ENCODE measurements around the gene SELENOO.

The SELENOO gene

DNA sequence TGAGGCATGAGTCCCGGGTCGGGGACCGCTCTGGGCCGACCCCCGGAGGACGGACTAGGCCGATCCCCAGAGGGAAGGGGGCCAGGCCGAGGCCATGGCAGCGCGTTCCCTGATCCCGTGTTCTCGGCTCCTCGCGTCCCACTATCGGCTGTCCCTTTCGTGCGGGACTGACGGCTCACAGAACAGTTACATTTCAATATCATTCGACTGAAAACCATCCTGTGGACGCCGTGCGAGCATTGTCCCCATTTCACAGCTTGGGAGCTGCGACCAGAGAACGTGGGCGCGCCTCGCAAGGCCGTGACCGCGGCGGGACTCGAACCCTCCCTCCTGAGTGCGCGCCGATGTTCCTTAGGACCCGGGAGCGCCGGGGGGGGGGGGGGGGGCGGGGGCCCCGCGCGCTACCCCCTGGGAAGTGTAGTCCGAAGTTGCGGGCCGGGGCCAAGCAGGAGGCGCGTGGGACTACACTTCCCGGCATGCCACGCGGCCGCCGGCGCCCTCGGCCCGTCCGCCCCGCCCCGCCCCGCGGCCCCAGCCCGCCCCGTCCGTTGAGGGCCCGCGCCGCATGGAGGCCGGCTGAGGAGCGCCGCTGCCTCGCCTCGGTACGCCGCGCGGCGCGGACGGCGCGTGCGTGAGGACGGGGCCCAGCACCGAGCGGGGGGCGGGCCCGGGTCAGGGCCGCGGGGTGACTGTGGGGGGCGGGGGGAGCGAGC, 15.3 kb upstream of the SELENOO start, which contains the start of gene TRABD:
Gene TRABD, plus strand, starts transcription at position 539 of the 713 bp plus-strand sequence. CDS start 7,148 bp downstream, outside the sequence.
- peak; percentile 96 for DNase-seq

DNA sequence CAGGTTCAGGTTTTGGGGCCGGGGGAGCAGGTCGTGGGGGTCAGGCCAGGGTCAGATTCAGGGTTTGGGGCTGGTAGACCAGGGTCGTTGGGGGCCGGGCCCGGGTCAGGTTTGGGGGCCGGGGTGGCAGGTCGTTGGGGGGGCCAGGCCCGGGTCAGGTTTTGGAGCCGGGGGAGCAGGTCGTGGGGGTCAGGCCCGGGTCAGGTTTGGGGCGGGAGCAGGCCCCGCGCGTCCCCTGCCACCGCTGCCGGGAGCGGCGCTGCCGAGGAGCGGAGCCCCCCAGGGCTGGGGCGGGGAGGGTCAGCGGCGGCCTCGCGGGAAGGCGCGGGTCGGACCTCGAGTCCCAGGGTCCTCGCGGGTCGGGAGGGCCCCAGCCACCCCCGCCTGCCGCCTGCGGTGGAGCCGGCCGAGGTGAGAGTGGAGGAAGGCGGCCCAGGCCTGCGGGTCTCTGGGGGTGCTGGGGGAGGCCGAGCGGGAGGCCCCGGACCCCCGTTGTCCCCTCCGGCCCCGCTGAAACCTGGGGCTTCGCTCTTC, 14.6 kb upstream of the SELENOO start:
- DNase-seq, result peak; percentile 42

- DNase-seq, result peak; percentile 39
Measured at GRCh38 chr22:50186761-50187523, 13.9 kb upstream of the SELENOO start.

DNA sequence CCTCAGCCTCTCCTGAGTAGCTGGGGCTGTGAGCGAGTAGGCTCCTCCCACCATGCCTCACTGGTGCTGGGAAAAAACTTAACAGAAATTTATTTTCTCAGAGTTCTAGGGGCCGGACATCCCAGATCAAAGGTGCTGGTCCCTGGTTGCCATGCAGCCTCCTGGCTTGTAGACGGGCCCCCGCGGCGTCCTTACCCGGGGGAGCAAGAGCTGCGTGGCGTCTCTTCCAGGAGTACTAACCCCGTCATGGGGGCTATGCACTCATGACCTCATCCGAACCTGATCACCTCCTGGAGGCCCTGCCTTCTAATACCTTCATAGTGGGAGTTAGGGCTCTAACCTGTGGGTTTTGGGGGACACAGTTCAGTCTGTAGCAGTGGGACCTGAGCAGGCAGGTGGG, 12.5 kb upstream of the SELENOO start:
- DNase-seq, result no peak

GRCh38 chr22:50189184-50189848, 11.5 kb upstream of the SELENOO start:
- peak; percentile 51 for DNase-seq

DNA sequence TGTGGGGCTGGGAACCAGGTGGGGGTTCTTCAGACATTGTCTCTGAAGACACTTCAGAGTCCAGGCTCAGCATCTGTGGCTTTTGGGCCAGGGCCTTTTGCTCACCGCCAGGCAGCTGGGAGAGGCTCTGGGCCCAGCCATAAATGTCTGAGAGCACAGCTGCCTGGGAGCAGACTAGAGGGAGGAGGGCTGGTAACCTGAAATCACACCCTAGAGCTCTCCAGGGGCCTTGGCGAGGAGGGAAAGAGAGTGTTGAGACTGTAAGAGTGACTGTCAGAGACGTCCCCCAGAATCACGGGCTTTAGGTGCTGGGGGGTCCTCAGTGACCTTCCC, 11.0 kb upstream of the SELENOO start:
- peak; percentile 79 for DNase-seq

GRCh38 chr22:50190182-50190940, 10.4 kb upstream of the SELENOO start:
- DNase-seq, result peak; percentile 87

DNA sequence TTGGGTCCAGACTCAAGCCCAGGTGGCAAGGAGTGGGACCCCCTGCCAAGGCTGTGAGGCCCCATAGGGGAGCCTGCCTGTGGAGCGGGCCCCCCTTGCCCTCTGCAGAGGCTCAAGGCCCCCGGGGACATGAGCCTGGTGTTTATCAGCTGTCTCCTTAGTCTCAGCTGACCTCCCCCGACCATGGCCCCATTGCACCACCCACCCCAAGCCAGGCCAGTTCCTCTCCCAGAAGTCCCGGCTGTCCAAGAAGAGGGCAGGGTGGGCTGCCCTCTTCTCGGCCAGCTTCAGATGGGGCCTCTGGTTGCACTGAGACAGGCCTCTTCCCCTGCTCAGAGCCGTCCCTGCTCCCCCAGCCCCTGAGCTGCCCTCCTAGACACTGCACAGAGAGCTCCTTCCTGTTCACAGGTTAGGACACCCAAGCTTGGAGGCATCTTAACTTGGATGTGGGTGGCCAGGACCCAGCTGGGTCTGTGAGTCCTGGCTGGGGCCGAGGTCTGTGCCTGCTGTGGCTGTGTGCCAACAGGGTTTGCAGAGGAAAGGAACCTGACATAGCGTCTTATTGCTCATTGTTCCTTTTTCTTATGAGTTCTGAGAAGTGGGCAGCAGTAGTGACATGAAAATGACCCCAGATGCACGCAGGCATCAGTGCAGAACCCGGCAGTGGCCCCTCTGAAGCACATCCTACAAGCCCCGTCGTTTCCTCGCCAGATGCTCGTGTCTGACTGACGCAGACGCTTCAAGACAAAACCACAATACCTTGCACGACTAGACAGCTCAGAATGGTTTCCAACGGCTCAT, 9.7 kb upstream of the SELENOO start:
- peak; percentile 68 for DNase-seq

DNA sequence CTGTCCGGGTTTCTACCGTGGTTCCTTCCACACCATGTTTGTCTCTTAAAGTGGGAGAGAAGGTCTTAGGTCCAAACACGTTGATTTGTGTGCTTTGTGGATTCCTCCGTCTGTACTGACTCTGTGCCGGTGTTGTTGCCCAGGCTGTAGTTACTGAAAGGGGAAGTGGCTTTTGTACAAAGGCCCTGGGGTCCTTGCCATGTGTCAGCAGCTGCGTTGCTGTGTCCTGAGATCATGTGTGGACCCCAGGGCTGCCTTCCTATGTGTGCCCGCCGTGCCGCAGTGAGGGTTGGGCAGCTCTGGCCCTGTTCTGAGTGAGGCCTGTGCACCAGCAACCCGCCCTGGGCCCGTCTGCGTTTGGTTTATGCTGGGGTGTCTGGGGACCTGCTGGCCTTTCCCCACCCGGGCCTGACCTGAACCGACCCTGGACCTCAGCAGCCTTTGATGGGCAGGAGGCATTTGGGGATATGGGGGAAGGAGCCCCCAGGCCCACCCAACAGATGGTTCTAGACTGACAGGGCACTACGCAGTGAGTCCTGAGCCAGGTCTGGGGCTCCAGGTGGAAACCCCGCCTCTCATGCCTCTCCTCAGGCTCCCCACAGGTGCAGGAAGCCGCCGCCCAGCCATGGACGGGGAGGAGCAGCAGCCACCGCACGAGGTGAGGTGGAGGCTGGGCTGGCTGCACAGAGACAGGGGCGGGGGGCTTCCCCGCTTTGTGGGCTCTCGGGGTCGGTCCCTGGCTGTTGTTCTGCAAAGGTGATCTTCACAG, 8.2 kb upstream of the SELENOO start:
- DNase-seq, result no peak

DNA sequence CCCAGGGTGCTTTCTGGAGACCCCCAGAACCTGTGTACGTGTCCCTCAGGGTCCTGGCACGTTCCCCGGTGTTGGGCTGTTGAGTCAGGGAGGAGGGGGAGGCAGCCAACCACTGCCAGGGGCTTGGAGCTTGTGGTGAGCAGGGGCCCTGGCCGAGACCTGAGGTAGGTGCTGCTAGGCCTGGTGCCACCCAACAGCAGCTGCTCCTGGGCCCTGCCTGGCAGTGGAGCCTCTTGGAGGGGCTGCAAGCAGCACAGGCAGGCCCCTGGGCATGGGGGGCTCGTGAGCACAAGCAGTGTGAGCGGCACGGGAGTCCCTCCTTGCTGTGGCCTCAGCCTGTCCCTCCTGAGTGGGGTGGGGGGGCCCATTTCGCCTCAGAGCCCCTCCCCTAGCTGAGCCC, 7.2 kb upstream of the SELENOO start:
- DNase-seq, result no peak

GRCh38 chr22:50194037-50194805, 6.6 kb upstream of the SELENOO start:
- no peak for DNase-seq

- DNase-seq, result no peak
Measured at GRCh38 chr22:50196256-50196655, 4.6 kb upstream of the SELENOO start.

- DNase-seq, result no peak
Measured at GRCh38 chr22:50197000-50197800, 3.6 kb upstream of the SELENOO start.

DNA sequence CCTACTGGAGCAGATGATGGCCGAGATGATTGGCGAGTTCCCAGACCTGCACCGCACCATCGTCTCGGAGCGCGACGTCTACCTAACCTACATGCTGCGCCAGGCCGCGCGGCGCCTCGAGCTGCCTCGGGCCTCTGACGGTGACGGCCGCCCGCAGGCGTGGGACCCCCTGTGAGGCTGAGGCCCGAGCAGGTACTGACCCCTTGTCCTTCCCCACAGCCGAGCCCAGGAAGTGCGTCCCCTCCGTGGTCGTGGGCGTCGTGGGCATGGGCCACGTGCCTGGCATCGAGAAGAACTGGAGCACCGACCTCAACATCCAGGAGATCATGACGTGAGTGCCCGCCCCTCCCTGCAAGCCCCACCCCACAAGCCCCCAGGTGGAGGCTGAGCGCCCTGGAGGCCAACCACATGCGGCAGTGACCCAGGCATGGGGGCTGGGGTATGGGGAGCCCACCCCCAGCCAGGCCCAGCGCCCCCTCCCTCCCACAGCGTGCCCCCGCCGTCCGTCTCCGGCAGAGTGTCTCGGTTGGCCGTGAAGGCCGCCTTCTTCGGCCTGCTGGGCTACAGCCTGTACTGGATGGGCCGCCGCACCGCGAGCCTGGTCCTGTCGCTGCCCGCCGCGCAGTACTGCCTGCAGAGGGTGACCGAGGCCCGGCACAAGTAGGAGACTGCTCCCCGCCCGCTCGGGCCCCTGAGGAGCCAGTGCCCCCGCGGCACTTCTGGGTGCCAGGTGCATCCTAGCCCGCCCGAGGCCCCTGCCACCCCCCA, 2.8 kb upstream of the SELENOO start:
- DNase-seq, result no peak

GRCh38 chr22:50198624-50199017, 2.2 kb upstream of the SELENOO start:
- DNase-seq, result no peak

- DNase-seq, result no peak
Measured at GRCh38 chr22:50199251-50199721, 1.5 kb upstream of the SELENOO start.

DNA sequence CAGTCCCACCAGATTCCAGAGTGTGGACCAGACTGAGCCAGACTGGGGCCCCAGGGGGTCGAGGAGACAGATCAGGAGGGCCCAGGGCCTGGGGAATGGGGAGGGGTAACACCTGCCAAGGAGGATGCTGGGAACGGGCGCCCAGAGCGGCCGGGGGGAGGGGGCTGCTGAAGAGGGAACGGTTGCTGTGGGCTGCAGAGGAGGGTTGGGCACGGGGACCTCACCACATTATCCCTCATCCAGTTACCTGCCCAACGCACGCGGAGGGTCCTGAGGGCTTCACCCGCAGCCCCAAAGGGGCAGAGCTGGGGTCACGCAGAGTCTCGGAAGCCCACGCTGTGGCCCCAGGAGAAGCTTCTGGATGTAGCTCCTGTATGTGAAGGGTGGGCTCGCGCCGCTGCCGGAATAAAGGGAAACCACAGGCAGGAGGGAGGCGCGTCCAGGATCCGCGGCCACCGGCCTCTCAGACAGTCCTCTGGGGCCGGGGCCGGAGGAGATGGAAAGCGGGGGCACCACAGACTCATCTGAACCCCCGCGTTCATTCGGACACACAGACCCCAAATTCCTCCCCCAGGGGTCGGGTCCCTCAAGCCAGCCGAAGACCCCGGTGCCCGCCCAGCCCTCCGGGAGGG, 866 bp upstream of the SELENOO start:
- no peak for DNase-seq
